Mesendoderm (in vitro differentiated cells): Measurements from ENCODE around the gene PTPN6.
A peak's percentile ranks its signal among the peaks of the same experiment; 100 is the strongest.

ENCODE experiments used
- DNase-seq: peaks from one replicate; pipeline ENCODE4 v3.0.0; 2013
- H2AK5ac ChIP-seq: 2 replicates; pipeline ENCODE4 v1.6.1; 2013; ENCODE audit warnings: low read length, inconsistent platforms
- H2BK120ac ChIP-seq: 2 replicates; pipeline ENCODE4 v1.6.1; 2013; ENCODE audit warnings: low read depth, mild to moderate bottlenecking, low read length, moderate library complexity, mixed read lengths
- H2BK15ac ChIP-seq: replicated peaks from 2 replicates; pipeline ENCODE4 v1.6.1; 2013; ENCODE audit warnings: low read depth, mild to moderate bottlenecking, moderate library complexity
- H2BK5ac ChIP-seq: 2 replicates; pipeline ENCODE4 v1.6.1; 2013; ENCODE audit warnings: low read length, inconsistent platforms
- H3K18ac ChIP-seq: 2 replicates; pipeline ENCODE4 v1.6.1; 2013; ENCODE audit warnings: mild to moderate bottlenecking, low read length, mixed read lengths
- H3K23ac ChIP-seq: one replicate; pipeline ENCODE4 v1.6.1; 2013; ENCODE audit warnings: low read length
- H3K27ac ChIP-seq: 2 replicates; pipeline ENCODE4 v1.5.1; 2013; ENCODE audit warnings: low read depth, mild to moderate bottlenecking, inconsistent platforms, low read length, moderate library complexity
- H3K27me3 ChIP-seq: 2 replicates; pipeline ENCODE4 v1.6.1; 2013; ENCODE audit warnings: low read length, control low read depth, mild to moderate bottlenecking, inconsistent platforms; ENCODE audit not compliant: insufficient read depth, poor library complexity
- H3K36me3 ChIP-seq: 2 replicates; pipeline ENCODE4 v1.6.1; 2013; ENCODE audit warnings: low read length, inconsistent platforms; ENCODE audit not compliant: control insufficient read depth, insufficient read depth
- H3K4ac ChIP-seq: one replicate; pipeline ENCODE4 v1.6.1; 2013; ENCODE audit warnings: low read depth, mild to moderate bottlenecking, low read length, moderate library complexity
- H3K4me1 ChIP-seq: 2 replicates; pipeline ENCODE4 v1.6.1; 2013; ENCODE audit warnings: low read depth, low read length, inconsistent platforms; ENCODE audit not compliant: control insufficient read depth
- H3K4me2 ChIP-seq: 2 replicates; pipeline ENCODE4 v1.6.1; 2013; ENCODE audit warnings: low read length
- H3K4me3 ChIP-seq: 2 replicates; pipeline ENCODE4 v1.5.1; 2013; ENCODE audit warnings: mild to moderate bottlenecking, low read length
- H3K56ac ChIP-seq: one replicate; pipeline ENCODE4 v1.6.1; 2013; ENCODE audit warnings: low read length
- H3K79me1 ChIP-seq: 2 replicates; pipeline ENCODE4 v1.6.1; 2013; ENCODE audit warnings: low read length, inconsistent platforms
- H3K79me2 ChIP-seq: 2 replicates; pipeline ENCODE4 v1.6.1; 2013; ENCODE audit warnings: mild to moderate bottlenecking, low read length; ENCODE audit not compliant: control insufficient read depth, insufficient read depth
- H3K9ac ChIP-seq: 2 replicates; pipeline ENCODE4 v1.6.1; 2013; ENCODE audit warnings: low read length, inconsistent platforms
- H4K5ac ChIP-seq: one replicate; pipeline ENCODE4 v1.6.1; 2013; ENCODE audit warnings: low read length
- H4K8ac ChIP-seq: one replicate; pipeline ENCODE4 v1.6.1; 2013; ENCODE audit warnings: low read depth, mild to moderate bottlenecking, control low read depth, low read length, moderate library complexity
- WGBS: extraction: QIAGEN DNeasy Blood & Tissue Kit; methylation state at CpG from one replicate; pipeline ENCODE4 v1.1.7; 2013; ENCODE audit warnings: low lambda C conversion rate, missing lambda C conversion rate; ENCODE audit not compliant: insufficient coverage; ENCODE audit errors: extremely low coverage; 5-methylcytosine and 5-hydroxymethylcytosine counted together

PTPN6 gene

GRCh38 chr12:6963791-6964413 lies 12.7 kb downstream of the PTPN6 start:
- H3K23ac ChIP-seq, result no peak overlapping the region
- H3K4ac ChIP-seq, result peak overlapping the region; percentile 76
- peak overlapping the region; percentile 1 for H4K5ac ChIP-seq
- peaks cover 26% of the 10 kb centered on the region for H3K79me2 ChIP-seq
- peak overlapping the region; percentile 91 for H2AK5ac ChIP-seq
- H2BK5ac ChIP-seq, result no peak overlapping the region
- no CpG with 5 or more reads among the region's 17 CpGs for WGBS
- H3K56ac ChIP-seq, result peak overlapping the region; percentile 97
- H3K4me3 ChIP-seq, result peak overlapping the region; percentile 84
- H4K8ac ChIP-seq, result no peak overlapping the region
- H3K18ac ChIP-seq, result peak overlapping the region; percentile 8
- peaks cover 14% of the 10 kb centered on the region for H3K79me1 ChIP-seq
- peaks cover 10% of the 10 kb centered on the region for H3K4me1 ChIP-seq
- H3K36me3 ChIP-seq, result peaks cover 16% of the 10 kb centered on the region
- H3K9ac ChIP-seq, result peak overlapping the region; percentile 97
- DNase-seq, result no peak
- H2BK120ac ChIP-seq, result no peak overlapping the region
- H3K4me2 ChIP-seq, result peak overlapping the region; percentile 57
- no peak overlapping the region for H2BK15ac ChIP-seq
- H3K27me3 ChIP-seq, result no peaks in the 10 kb centered on the region
- H3K27ac ChIP-seq, result peak overlapping the region; percentile 39

- H3K79me2 ChIP-seq, result peaks cover 32% of the 10 kb centered on the region
Measured at GRCh38 chr12:6964605-6965025, 13.5 kb downstream of the PTPN6 start.

GRCh38 chr12:6965026-6965661 lies 14.0 kb downstream of the PTPN6 start:
- H3K4me3 ChIP-seq, result no peak overlapping the region
- no peak overlapping the region for H3K18ac ChIP-seq
- H3K27me3 ChIP-seq, result no peaks in the 10 kb centered on the region
- H3K27ac ChIP-seq, result peak overlapping the region; percentile 45
- H4K5ac ChIP-seq, result peak overlapping the region; percentile 73
- H2BK5ac ChIP-seq, result no peak overlapping the region
- peaks cover 18% of the 10 kb centered on the region for H3K79me1 ChIP-seq
- no peak overlapping the region for H3K4ac ChIP-seq
- peak overlapping the region; percentile 97 for H3K9ac ChIP-seq
- whole genome bisulfite sequencing, result no CpG with 5 or more reads among the region's 12 CpGs
- DNase-seq, result peak; percentile 94
- peak overlapping the region; percentile 57 for H3K4me2 ChIP-seq
- peaks cover 16% of the 10 kb centered on the region for H3K36me3 ChIP-seq
- no peak overlapping the region for H4K8ac ChIP-seq
- peaks cover 37% of the 10 kb centered on the region for H3K79me2 ChIP-seq
- no peak overlapping the region for H2BK120ac ChIP-seq
- peak overlapping the region; percentile 97 for H3K56ac ChIP-seq
- peak overlapping the region; percentile 40 for H2AK5ac ChIP-seq
- H2BK15ac ChIP-seq, result no peak overlapping the region
- H3K4me1 ChIP-seq, result peaks cover 12% of the 10 kb centered on the region
- H3K23ac ChIP-seq, result no peak overlapping the region

More at GRCh38 chr12:6964605-6965025, 13.5 kb downstream of the PTPN6 start:
- Histone ChIP-seq H3K9ac (peak overlapping the region; percentile 97), H3K4me2 (peak overlapping the region; percentile 57), H3K79me1 (peaks cover 18% of the 10 kb centered on the region), H3K4me1 (peaks cover 12% of the 10 kb centered on the region), H3K36me3 (peaks cover 16% of the 10 kb centered on the region), H2AK5ac (peak overlapping the region; percentile 69), H3K4ac (no peak overlapping the region), H3K56ac (peak overlapping the region; percentile 97), H2BK15ac (no peak overlapping the region), H3K4me3 (no peak overlapping the region), H3K27ac (peak overlapping the region; percentile 45), H4K8ac (no peak overlapping the region), H3K23ac (no peak overlapping the region), H2BK5ac (no peak overlapping the region), H4K5ac (peak overlapping the region; percentile 1), H3K27me3 (no peaks in the 10 kb centered on the region), H3K18ac (no peak overlapping the region), H2BK120ac (no peak overlapping the region)
- DNase-seq, result no peak
- no CpG with 5 or more reads among the region's 8 CpGs for WGBS

- H3K9ac ChIP-seq, result peak overlapping the region; percentile 50
- H2AK5ac ChIP-seq, result no peak overlapping the region
- WGBS, result no CpG with 5 or more reads among the region's 4 CpGs
- peaks cover 12% of the 10 kb centered on the region for H3K4me1 ChIP-seq
- H3K79me2 ChIP-seq, result peaks cover 38% of the 10 kb centered on the region
- H3K18ac ChIP-seq, result no peak overlapping the region
- H3K27ac ChIP-seq, result no peak overlapping the region
- H3K56ac ChIP-seq, result no peak overlapping the region
- H3K36me3 ChIP-seq, result peaks cover 16% of the 10 kb centered on the region
- no peaks in the 10 kb centered on the region for H3K27me3 ChIP-seq
- no peak overlapping the region for H3K4me2 ChIP-seq
- H4K8ac ChIP-seq, result no peak overlapping the region
- H4K5ac ChIP-seq, result no peak overlapping the region
- no peak overlapping the region for H3K4ac ChIP-seq
- H3K23ac ChIP-seq, result no peak overlapping the region
- H2BK120ac ChIP-seq, result no peak overlapping the region
- H2BK15ac ChIP-seq, result no peak overlapping the region
- no peak overlapping the region for H2BK5ac ChIP-seq
- H3K4me3 ChIP-seq, result no peak overlapping the region
- no peak for DNase-seq
- H3K79me1 ChIP-seq, result peaks cover 18% of the 10 kb centered on the region
Measured at GRCh38 chr12:6965714-6966113, 14.6 kb downstream of the PTPN6 start.

GRCh38 chr12:6966351-6966750 lies 15.2 kb downstream of the PTPN6 start:
- Histone ChIP-seq H3K56ac (no peak overlapping the region), H3K4ac (no peak overlapping the region), H3K4me2 (no peak overlapping the region), H3K79me2 (peaks cover 44% of the 10 kb centered on the region), H3K23ac (no peak overlapping the region), H2BK5ac (no peak overlapping the region), H4K8ac (no peak overlapping the region), H3K4me1 (peaks cover 10% of the 10 kb centered on the region), H3K9ac (peak overlapping the region; percentile 8), H3K27ac (no peak overlapping the region), H3K4me3 (no peak overlapping the region), H3K36me3 (peaks cover 16% of the 10 kb centered on the region), H3K27me3 (no peaks in the 10 kb centered on the region), H3K18ac (no peak overlapping the region), H2BK120ac (no peak overlapping the region), H3K79me1 (peaks cover 20% of the 10 kb centered on the region), H2BK15ac (no peak overlapping the region), H4K5ac (no peak overlapping the region), H2AK5ac (no peak overlapping the region)
- no peak for DNase-seq
- no CpG with 5 or more reads among the region's 7 CpGs for WGBS
